ENCODE measurements around the gene CTNND1.

The CTNND1 gene

GRCh38 chr11:57764566-57764965 is 3.0 kb downstream of the CTNND1 start:
- no peak for DNase-seq

GRCh38 chr11:57764972-57765371 is 3.4 kb downstream of the CTNND1 start:
- DNase-seq, result no peak

DNA sequence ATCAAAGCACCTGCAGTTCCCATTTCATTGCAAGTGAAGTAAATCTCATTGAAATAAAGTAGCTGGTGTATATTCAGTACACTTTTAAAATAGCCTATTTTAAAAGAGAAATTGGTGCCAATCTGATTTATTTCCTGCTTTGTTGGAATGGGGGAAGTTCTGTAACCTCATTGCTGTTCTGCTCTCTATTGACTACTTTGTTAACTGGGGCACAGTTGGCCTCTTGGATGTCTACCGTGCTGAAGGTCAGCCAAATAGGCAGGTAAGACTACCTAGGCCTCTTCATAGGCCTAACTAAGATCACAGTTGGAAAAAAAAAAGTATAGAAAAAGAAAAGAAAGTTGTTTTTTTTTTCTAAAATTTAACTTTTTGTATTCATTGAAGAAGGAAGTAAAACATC is 9.2 kb downstream of the CTNND1 start:
- DNase-seq, result no peak

GRCh38 chr11:57771365-57771764 is 9.8 kb downstream of the CTNND1 start:
- no peak for DNase-seq

DNA sequence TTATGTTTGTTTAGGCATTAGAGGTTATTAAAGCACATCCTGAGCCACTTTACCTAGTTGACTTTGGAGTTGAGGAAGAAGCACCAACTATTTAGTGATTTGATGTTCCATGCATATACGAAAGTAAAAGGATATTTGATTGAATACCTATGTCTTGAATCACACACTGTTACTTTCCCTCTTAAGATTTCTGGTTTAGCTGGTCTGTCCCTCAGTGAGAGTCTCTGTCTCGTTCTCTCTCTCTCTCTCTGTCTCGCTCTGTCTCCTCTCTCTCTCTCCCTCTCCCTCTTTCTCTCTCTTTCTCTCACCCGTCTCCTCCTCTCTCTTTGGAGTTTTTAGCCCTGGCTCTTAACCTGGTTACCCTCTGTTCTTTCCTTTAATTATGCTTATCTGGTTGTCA is 11.0 kb downstream of the CTNND1 start:
- no peak for DNase-seq

GRCh38 chr11:57773026-57773598 is 11.5 kb downstream of the CTNND1 start:
- DNase-seq, result no peak

- DNase-seq, result no peak
Observed at GRCh38 chr11:57775491-57775890, 13.9 kb downstream of the CTNND1 start.

DNA sequence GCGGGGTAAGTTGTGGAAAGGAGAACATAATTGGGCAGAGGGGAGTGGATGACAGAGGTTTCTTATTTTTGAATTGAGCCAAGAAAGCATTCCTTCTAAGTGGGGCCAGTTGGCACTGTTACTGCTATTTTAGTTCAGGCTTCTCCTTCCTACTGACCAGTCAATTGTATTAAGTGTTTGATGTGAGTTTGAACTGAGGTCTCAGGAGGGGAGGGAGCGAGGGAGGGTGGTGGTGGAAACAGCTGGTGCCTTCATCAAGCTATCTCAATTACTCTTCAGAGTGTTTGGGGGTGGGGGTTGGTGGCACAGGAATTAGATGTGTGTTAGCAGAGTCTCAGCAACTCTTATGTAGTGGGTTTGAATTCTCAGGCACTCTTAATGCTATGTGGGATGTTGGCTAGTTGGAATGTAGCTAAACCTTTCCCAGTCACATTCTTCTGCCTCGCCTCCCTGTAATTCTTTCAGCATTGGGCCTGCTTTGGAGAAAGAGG is 14.5 kb downstream of the CTNND1 start:
- DNase-seq, result no peak

DNA sequence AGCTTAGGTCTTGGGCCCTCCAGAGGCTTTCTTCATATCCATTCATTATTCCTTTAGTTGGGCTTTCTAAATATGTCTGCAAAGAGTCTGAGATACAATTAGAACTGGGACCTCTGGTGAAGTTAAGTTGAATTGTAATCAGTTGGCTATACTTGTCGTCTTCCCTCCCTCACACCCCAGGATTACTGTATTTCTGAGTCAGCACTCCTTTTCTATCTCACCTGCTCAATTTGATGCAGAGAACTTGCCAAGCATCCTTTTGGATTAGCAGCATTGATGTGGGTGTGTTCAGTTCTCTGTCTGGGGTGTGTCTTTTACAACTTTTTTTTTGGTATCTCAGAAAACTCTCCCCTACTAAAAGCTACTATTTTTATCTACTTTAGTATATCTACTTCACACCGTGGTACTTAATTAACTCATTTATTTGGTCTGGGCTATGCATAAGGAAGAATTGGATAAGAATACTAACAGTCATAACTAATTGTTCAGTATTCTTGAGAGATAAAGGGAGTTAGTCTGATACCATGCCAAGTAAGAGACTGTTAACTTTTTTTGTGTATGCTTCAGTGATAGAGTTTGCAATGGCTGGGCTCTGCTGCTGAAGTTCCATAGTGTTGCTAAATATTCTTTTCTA is 15.1 kb downstream of the CTNND1 start:
- DNase-seq, result no peak

DNA sequence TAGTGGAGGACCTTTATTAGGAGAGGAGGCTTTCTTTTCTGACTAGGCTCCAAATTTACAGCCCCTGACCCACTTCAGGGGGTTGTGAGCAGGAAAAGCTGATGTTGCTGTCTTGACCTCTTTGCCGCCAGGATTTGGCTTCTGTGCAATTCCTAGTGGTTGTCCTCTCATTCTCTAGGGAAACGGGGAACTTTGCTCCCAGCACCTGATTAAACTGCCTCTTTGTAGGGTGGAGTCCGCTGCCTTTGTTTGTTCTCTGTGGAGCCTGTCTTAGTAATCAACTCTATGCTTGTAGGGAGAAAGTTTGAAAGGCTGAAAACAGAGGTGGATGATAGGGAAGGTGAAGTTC is 16.3 kb downstream of the CTNND1 start:
- no peak for DNase-seq

GRCh38 chr11:57778318-57779037 is 16.9 kb downstream of the CTNND1 start:
- no peak for DNase-seq

DNA sequence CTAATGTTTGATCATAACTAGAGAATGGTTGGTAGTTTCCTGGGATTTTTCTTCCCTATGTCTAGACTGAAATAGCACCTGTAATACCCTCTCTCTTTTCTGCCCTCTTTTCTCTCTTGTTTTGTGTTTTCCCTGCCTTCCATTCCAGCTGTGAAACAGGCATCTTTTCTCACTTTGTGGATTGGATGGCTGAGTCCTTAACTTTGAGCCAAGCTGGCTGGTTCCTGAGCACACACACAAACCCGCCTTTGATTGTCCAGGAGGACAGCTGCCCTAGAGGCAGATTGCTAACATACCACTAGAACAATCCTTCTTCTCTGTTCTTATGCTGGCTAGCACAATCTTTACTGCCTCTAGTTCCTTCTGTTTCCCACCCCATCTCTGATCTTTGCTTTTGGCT is 17.7 kb downstream of the CTNND1 start:
- DNase-seq, result no peak

DNA sequence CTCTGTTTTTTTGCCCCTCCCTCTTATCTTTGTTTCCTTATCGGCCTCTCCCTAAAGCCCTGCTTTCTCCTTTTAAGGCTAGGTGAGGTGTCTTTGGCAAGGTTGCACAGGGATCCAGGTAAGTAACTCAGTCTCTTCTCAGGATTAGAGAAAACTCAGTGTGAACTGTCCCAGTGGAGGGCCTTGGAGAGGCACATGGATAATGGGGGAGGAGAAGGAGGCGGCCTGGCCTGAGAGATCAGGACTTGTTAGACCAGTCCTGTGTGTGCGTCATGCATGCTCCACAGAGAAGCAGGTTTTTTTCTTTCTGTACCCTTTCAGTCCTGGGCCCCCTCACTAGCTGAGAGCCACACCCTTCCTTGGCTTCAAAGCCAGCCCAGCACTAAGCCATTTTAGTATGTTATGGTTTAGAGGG is 19.9 kb downstream of the CTNND1 start:
- DNase-seq, result no peak

GRCh38 chr11:57785072-57785471 is 23.5 kb downstream of the CTNND1 start:
- DNase-seq, result no peak

DNA sequence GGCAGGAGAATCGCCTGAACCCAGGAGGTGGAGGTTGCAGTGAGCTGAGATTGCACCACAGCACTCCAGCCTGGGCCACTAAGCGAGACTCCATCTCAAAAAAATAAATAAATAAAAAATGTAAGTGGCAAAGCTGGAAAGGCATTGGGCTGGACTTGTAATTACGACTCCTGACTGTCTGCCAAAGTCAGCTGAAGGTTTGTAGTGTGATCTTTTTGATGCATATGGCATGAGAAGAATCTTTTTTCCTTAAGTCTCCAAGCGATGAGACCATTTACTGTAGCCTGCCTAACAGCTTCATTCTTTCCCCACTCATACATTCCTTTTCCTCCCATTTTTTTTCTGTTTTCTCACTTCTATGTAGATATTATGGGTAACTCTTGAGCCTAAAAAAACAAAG is 24.8 kb downstream of the CTNND1 start:
- DNase-seq, result no peak

- DNase-seq, result no peak
Observed at GRCh38 chr11:57787006-57787604, 25.5 kb downstream of the CTNND1 start.

- no peak for DNase-seq
Observed at GRCh38 chr11:57787920-57788702, 26.5 kb downstream of the CTNND1 start.

DNA sequence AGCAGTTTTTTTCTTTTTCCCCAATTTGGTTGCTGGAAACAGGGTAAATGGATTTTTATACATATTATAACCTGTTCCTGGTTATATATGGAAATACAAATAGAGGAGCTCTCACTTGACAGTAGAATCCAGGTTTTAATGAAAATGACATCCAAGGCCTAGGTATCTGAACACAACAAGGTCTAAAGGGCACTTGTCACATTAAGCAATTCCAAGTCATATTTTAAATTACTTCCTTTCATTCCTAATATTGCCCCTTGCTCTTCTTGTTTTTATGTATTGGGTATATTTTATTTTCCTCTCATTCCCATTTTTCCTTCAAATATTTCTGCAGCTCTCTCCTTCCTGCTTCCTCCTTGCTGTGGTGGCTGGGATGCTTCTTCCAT is 27.1 kb downstream of the CTNND1 start:
- no peak for DNase-seq

DNA sequence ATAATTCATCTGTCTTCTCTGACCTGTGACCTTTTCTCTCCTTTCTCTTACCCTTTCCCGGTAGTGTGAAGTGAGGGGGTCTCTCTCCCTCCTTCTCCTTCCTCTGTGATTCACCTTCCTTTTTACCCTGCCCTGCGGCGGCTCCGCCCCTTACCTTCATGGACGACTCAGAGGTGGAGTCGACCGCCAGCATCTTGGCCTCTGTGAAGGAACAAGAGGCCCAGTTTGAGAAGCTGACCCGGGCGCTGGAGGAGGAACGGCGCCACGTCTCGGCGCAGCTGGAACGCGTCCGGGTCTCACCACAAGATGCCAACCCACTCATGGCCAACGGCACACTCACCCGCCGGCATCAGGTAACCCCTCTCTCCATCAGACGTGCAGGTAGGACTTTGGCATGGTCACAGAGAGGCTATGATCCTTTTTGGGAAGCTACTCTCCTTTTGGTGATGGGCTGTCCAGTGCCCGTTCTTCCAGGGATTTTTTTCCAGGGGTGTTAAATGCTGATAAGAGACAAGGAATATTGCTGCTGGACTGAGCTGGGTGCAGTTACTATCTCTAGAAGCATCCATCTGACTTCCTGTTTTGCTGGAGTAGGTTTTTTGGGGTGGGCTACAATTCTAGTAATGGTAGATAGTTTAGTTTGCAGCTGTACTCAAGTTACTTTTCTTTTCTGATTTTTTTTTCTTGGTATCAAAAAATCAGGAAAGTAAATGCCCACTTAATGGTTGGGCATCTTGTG is 29.9 kb downstream of the CTNND1 start:
- DNase-seq, result no peak

DNA sequence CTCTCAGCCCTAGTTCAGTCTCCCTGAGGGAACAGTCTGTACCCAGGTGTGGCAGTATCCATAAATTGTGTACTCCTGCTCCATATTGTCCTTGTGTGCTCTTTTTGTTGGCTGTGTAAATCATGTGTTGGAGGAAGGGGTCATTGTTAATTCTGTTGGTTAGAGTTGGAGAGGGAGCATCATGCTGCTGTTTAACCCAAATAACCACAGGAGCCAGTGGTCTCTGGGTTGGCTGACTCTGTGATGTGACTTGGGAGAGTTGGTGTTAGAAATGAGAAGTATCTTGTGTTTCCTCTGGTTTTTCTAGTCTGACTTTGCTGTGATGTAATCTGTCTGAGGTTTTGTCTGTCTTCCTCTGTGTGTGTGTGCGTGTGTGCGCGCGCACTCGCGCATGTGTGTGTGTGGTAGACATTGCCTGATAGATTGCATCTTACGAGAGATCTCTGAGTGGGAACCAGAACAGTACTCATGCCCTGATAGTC is 30.5 kb downstream of the CTNND1 start:
- DNase-seq, result peak; percentile 82

- no peak for DNase-seq
Observed at GRCh38 chr11:57792870-57793269, 31.3 kb downstream of the CTNND1 start.

Data from activated naive CD4-positive, alpha-beta T cell treated with anti-CD3 and anti-CD28 coated beads, Interleukin-2, amount 50 U/mL, for 16 hours (primary cell).